GM12892 (cell line): ENCODE results near the gene RSL24D1.

ENCODE experiments used
- POLR2A ChIP-seq: IDR thresholded peaks from 2 replicates; pipeline ENCODE4 v1.6.1; 2011; ENCODE audit warnings: low read depth, low read length, control low read depth
- POLR2AphosphoS5 ChIP-seq: IDR thresholded peaks from 2 replicates; pipeline ENCODE4 v1.6.1; 2011; ENCODE audit warnings: low read depth, low read length, control low read depth
- TAF1 ChIP-seq: IDR thresholded peaks from 2 replicates; pipeline ENCODE4 v1.6.1; 2011; ENCODE audit warnings: low read depth, mild to moderate bottlenecking, control low read depth, low read length, borderline replicate concordance

- no peak for TF ChIP-seq POLR2A
- TF ChIP-seq POLR2AphosphoS5 = no peak
- TF ChIP-seq TAF1 = no peak
Observed at GRCh38 chr15:55234104-55234799, 37.5 kb upstream of the RSL24D1 start.
